ENCODE results near the gene MOB1A. TPM values are rescaled to one million over a fixed set of nuclear protein-coding genes. Genes with fewer than 3 reads are reported as not detected.

MOB1A gene
- total and polyA plus RNA-seq, 2 of the 13 experiments (the other 11 are each of a cell fraction or from before 2014, with no cell fraction given): 48.2 to 139 TPM

DNA sequence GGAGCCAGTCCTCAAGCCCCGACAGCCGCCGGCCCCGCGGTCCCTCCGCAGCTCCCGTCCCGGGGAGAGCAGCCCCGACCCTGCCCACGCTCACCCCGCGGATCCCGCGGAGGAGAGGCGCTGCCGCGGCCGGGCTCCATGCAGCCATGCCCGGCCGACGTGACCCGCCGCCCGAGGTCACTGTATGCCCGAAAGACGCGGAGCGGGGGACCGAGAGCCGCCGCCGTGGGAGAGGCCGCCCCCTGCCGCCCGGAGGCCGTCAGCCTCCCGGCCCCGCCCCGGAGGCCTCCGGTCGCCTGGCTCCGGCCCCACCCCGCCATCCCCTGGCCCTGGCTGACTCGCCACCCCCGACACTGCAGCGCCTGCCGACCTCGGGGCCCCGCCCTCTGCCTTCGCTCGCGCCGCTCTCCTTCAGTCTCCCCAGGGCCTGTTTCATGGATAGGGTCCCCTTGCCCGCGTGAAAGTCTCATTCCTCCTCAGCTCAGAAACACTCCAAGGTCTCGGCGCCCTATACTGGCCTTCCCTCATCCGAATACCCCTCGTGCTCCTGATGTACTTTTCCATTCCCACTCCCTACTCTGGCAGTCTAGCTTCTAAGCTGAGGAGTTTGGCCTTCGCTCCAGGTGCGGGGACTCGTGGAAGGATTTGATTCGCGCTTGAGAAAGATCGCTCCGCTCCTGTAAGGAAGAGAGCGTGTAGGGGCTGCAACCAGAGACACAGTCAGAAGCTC, 30.8 kb downstream of the MOB1A start, which contains the start of gene BOLA3 (continued):
- TF ChIP-seq, protein P1, sequence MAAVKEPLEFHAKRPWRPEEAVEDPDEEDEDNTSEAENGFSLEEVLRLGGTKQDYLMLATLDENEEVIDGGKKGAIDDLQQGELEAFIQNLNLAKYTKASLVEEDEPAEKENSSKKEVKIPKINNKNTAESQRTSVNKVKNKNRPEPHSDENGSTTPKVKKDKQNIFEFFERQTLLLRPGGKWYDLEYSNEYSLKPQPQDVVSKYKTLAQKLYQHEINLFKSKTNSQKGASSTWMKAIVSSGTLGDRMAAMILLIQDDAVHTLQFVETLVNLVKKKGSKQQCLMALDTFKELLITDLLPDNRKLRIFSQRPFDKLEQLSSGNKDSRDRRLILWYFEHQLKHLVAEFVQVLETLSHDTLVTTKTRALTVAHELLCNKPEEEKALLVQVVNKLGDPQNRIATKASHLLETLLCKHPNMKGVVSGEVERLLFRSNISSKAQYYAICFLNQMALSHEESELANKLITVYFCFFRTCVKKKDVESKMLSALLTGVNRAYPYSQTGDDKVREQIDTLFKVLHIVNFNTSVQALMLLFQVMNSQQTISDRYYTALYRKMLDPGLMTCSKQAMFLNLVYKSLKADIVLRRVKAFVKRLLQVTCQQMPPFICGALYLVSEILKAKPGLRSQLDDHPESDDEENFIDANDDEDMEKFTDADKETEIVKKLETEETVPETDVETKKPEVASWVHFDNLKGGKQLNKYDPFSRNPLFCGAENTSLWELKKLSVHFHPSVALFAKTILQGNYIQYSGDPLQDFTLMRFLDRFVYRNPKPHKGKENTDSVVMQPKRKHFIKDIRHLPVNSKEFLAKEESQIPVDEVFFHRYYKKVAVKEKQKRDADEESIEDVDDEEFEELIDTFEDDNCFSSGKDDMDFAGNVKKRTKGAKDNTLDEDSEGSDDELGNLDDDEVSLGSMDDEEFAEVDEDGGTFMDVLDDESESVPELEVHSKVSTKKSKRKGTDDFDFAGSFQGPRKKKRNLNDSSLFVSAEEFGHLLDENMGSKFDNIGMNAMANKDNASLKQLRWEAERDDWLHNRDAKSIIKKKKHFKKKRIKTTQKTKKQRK (IDR thresholded peaks at IDR 0.05; ENCODE audit: low read length): no peak
- TF ChIP-seq ZNF879 (CRISPR knock-in tag; IDR thresholded peaks at IDR 0.05): 0 out of 2 replicates have a peak, but pooled peaks have one; percentile 44
- peak; percentile 85 for TF ChIP-seq ZNF816 (CRISPR knock-in tag; IDR thresholded peaks at IDR 0.05; ENCODE audit: borderline replicate concordance)
- no peak; the same call in 1 of the 2 replicates for TF ChIP-seq NCOA2 (CRISPR knock-in tag; IDR thresholded peaks at IDR 0.05)
- TF ChIP-seq ZNF572 (CRISPR knock-in tag; IDR thresholded peaks at IDR 0.05): no peak
- TF ChIP-seq JUN (CRISPR knock-in tag; IDR thresholded peaks at IDR 0.05): peak; percentile 52; the same call in 1 of the 2 replicates
- TF ChIP-seq ZNF562 (CRISPR knock-in tag; IDR thresholded peaks at IDR 0.05; ENCODE audit: borderline replicate concordance): 0 out of 2 replicates have a peak, but pooled peaks have one; percentile 27
- no peak for TF ChIP-seq ZNF660 (CRISPR knock-in tag; IDR thresholded peaks at IDR 0.05; ENCODE audit: borderline replicate concordance, low read depth)
- TF ChIP-seq REL (CRISPR knock-in tag; conservative IDR thresholded peaks at IDR 0.05): 0 out of 2 replicates have a peak, but pooled peaks have one; percentile 30
- TF ChIP-seq SRSF4 (IDR thresholded peaks at IDR 0.05; ENCODE audit: low read depth, low read length, poor library complexity, severe bottlenecking): no peak
- TF ChIP-seq TEAD3 (CRISPR knock-in tag; optimal IDR thresholded peaks at IDR 0.05; ENCODE audit: borderline replicate concordance): peak; percentile 32
- no peak for TF ChIP-seq PCBP1 (IDR thresholded peaks at IDR 0.05; ENCODE audit: borderline replicate concordance, low read depth, low read length)
- TF ChIP-seq, protein P2, sequence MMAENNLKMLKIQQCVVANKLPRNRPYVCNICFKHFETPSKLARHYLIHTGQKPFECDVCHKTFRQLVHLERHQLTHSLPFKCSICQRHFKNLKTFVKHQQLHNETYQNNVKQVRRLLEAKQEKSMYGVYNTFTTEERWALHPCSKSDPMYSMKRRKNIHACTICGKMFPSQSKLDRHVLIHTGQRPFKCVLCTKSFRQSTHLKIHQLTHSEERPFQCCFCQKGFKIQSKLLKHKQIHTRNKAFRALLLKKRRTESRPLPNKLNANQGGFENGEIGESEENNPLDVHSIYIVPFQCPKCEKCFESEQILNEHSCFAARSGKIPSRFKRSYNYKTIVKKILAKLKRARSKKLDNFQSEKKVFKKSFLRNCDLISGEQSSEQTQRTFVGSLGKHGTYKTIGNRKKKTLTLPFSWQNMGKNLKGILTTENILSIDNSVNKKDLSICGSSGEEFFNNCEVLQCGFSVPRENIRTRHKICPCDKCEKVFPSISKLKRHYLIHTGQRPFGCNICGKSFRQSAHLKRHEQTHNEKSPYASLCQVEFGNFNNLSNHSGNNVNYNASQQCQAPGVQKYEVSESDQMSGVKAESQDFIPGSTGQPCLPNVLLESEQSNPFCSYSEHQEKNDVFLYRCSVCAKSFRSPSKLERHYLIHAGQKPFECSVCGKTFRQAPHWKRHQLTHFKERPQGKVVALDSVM (CRISPR knock-in tag; IDR thresholded peaks at IDR 0.05): peak; percentile 91
- TF ChIP-seq KDM3A (CRISPR knock-in tag; IDR thresholded peaks at IDR 0.05; ENCODE audit: low read depth): no peak
- TF ChIP-seq ZBTB1 (CRISPR knock-in tag; IDR thresholded peaks at IDR 0.05; ENCODE audit: borderline replicate concordance): no peak
- peak; percentile 68; the same call in 1 of the 2 replicates for TF ChIP-seq FOXC1 (CRISPR knock-in tag; IDR thresholded peaks at IDR 0.05; ENCODE audit: borderline replicate concordance)
- TF ChIP-seq, protein P3, sequence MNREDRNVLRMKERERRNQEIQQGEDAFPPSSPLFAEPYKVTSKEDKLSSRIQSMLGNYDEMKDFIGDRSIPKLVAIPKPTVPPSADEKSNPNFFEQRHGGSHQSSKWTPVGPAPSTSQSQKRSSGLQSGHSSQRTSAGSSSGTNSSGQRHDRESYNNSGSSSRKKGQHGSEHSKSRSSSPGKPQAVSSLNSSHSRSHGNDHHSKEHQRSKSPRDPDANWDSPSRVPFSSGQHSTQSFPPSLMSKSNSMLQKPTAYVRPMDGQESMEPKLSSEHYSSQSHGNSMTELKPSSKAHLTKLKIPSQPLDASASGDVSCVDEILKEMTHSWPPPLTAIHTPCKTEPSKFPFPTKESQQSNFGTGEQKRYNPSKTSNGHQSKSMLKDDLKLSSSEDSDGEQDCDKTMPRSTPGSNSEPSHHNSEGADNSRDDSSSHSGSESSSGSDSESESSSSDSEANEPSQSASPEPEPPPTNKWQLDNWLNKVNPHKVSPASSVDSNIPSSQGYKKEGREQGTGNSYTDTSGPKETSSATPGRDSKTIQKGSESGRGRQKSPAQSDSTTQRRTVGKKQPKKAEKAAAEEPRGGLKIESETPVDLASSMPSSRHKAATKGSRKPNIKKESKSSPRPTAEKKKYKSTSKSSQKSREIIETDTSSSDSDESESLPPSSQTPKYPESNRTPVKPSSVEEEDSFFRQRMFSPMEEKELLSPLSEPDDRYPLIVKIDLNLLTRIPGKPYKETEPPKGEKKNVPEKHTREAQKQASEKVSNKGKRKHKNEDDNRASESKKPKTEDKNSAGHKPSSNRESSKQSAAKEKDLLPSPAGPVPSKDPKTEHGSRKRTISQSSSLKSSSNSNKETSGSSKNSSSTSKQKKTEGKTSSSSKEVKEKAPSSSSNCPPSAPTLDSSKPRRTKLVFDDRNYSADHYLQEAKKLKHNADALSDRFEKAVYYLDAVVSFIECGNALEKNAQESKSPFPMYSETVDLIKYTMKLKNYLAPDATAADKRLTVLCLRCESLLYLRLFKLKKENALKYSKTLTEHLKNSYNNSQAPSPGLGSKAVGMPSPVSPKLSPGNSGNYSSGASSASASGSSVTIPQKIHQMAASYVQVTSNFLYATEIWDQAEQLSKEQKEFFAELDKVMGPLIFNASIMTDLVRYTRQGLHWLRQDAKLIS (CRISPR knock-in tag; IDR thresholded peaks at IDR 0.05): no peak
- TF ChIP-seq GFI1 (CRISPR knock-in tag; IDR thresholded peaks at IDR 0.05; ENCODE audit: borderline replicate concordance): peak; percentile 83; the same call in 1 of the 2 replicates
